ENCODE results near the gene FBXW7. TPM values are rescaled to one million over a fixed set of nuclear protein-coding genes. Genes with fewer than 3 reads are reported as not detected.

Gene FBXW7
- total and polyA plus RNA-seq, 4 donors = 7.6 to 82.1 (median 20.6) TPM

- no peak for ATAC-seq (ENCODE audit: insufficient read depth, low FRiP score)
- TF ChIP-seq, protein P1, sequence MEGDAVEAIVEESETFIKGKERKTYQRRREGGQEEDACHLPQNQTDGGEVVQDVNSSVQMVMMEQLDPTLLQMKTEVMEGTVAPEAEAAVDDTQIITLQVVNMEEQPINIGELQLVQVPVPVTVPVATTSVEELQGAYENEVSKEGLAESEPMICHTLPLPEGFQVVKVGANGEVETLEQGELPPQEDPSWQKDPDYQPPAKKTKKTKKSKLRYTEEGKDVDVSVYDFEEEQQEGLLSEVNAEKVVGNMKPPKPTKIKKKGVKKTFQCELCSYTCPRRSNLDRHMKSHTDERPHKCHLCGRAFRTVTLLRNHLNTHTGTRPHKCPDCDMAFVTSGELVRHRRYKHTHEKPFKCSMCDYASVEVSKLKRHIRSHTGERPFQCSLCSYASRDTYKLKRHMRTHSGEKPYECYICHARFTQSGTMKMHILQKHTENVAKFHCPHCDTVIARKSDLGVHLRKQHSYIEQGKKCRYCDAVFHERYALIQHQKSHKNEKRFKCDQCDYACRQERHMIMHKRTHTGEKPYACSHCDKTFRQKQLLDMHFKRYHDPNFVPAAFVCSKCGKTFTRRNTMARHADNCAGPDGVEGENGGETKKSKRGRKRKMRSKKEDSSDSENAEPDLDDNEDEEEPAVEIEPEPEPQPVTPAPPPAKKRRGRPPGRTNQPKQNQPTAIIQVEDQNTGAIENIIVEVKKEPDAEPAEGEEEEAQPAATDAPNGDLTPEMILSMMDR (IDR thresholded peaks at IDR 0.05; ENCODE audit: control extremely low read depth, extremely low read depth) = no peak
- Histone ChIP-seq H3K9me3 (ENCODE audit: control insufficient read depth in 4 of 4, insufficient read depth in 3 of 4, low read length in 3 of 4) (no peaks in the 10 kb centered on the region), H3K4me3 (no peak overlapping the region), H3K27ac (ENCODE audit: low read depth in 1 of 2, low read length in 1 of 2) (no peak overlapping the region), H3K4me1 (ENCODE audit: control insufficient read depth in 5 of 5, insufficient read depth in 5 of 5, low read length in 5 of 5) (no peaks in the 10 kb centered on the region), H3K36me3 (ENCODE audit: control insufficient read depth in 4 of 4, insufficient read depth in 4 of 4, low read length in 4 of 4) (peaks cover 5 to 22% (median 8%) of the 10 kb centered on the region in 4 donors), H3K9ac (ENCODE audit: insufficient read depth in 1 of 2, low read length in 2 of 2) (no peak overlapping the region), H3K27me3 (ENCODE audit: control insufficient read depth in 3 of 3, insufficient read depth in 3 of 3, low read length in 2 of 3) (no peaks in the 10 kb centered on the region)
- 78 to 88% methylated on average over 1 of the region's 1 CpG for WGBS, 2 donors
- DNase-seq = no peak
Observed at GRCh38 chr4:152328582-152328981, 207.3 kb downstream of the FBXW7 start.

- no peaks in the 10 kb centered on the region for H3K27me3 ChIP-seq (ENCODE audit: control insufficient read depth in 3 of 3, insufficient read depth in 3 of 3, low read length in 2 of 3)
- DNase-seq (no peak), ATAC-seq (ENCODE audit: insufficient read depth, low FRiP score) (no peak)
- H3K4me1 ChIP-seq (ENCODE audit: control insufficient read depth in 5 of 5, insufficient read depth in 5 of 5, low read length in 5 of 5) = no peaks in the 10 kb centered on the region
- TF ChIP-seq, protein P1 (IDR thresholded peaks at IDR 0.05; ENCODE audit: control extremely low read depth, extremely low read depth) = no peak
- no peak overlapping the region for H3K27ac ChIP-seq (ENCODE audit: low read depth in 1 of 2, low read length in 1 of 2)
- no peak overlapping the region for H3K9ac ChIP-seq (ENCODE audit: insufficient read depth in 1 of 2, low read length in 2 of 2)
- H3K9me3 ChIP-seq (ENCODE audit: control insufficient read depth in 4 of 4, insufficient read depth in 3 of 4, low read length in 3 of 4) = no peaks in the 10 kb centered on the region
- H3K4me3 ChIP-seq = no peak overlapping the region
- 90 to 94% methylated on average over 6 of the region's 6 CpGs for WGBS, 2 donors
- H3K36me3 ChIP-seq (ENCODE audit: control insufficient read depth in 4 of 4, insufficient read depth in 4 of 4, low read length in 4 of 4) = peaks cover 5 to 28% (median 9%) of the 10 kb centered on the region in 4 donors
Observed at GRCh38 chr4:152327606-152328453, 208.1 kb downstream of the FBXW7 start.

- no peaks in the 10 kb centered on the region for H3K27me3 ChIP-seq (ENCODE audit: control insufficient read depth in 3 of 3, insufficient read depth in 3 of 3, low read length in 2 of 3)
- H3K4me3 ChIP-seq = no peak overlapping the region
- peaks cover 3 to 29% (median 10%) of the 10 kb centered on the region in 4 donors for H3K36me3 ChIP-seq (ENCODE audit: control insufficient read depth in 4 of 4, insufficient read depth in 4 of 4, low read length in 4 of 4)
- TF ChIP-seq, protein P1 (IDR thresholded peaks at IDR 0.05; ENCODE audit: control extremely low read depth, extremely low read depth) = no peak
- no peak overlapping the region for H3K27ac ChIP-seq (ENCODE audit: low read depth in 1 of 2, low read length in 1 of 2)
- DNase-seq = no peak
- H3K9ac ChIP-seq (ENCODE audit: insufficient read depth in 1 of 2, low read length in 2 of 2) = no peak overlapping the region
- no peaks in the 10 kb centered on the region for H3K9me3 ChIP-seq (ENCODE audit: control insufficient read depth in 4 of 4, insufficient read depth in 3 of 4, low read length in 3 of 4)
- H3K4me1 ChIP-seq (ENCODE audit: control insufficient read depth in 5 of 5, insufficient read depth in 5 of 5, low read length in 5 of 5) = no peaks in the 10 kb centered on the region
- WGBS, 2 donors = 93 to 97% methylated on average over 5 of the region's 5 CpGs
- no peak for ATAC-seq (ENCODE audit: insufficient read depth, low FRiP score)
Observed at GRCh38 chr4:152325831-152326230, 210.1 kb downstream of the FBXW7 start.

All from lung (tissue), 12 donors.